GM12891 (cell line): ENCODE measurements around the gene CASP7.

Experiments
- PAX5 ChIP-seq: IDR thresholded peaks from 2 replicates; pipeline ENCODE4 v1.6.1; 2011; ENCODE audit warnings: low read length, moderate library complexity, mild to moderate bottlenecking; ENCODE audit not compliant: insufficient read depth, severe bottlenecking
- POLR2A ChIP-seq: IDR thresholded peaks from 2 replicates; pipeline ENCODE4 v1.6.1; 2011; ENCODE audit warnings: low read depth, low read length, control low read depth
- POLR2AphosphoS5 ChIP-seq: IDR thresholded peaks from 2 replicates; pipeline ENCODE4 v1.6.1; 2011; ENCODE audit warnings: low read depth, low read length, control low read depth
- POU2F2 ChIP-seq: IDR thresholded peaks from 2 replicates; pipeline ENCODE4 v1.6.1; 2011; ENCODE audit warnings: low read depth, mild to moderate bottlenecking, control low read depth, low read length, moderate library complexity
- SPI1 ChIP-seq: IDR thresholded peaks from 2 replicates; pipeline ENCODE4 v1.6.1; 2011; ENCODE audit warnings: low read depth, low read length, control low read depth
- TAF1 ChIP-seq: IDR thresholded peaks from 2 replicates; pipeline ENCODE4 v1.6.1; 2011; ENCODE audit warnings: low read depth, low read length, control low read depth

- TF ChIP-seq POLR2AphosphoS5 (no peak), POLR2A (no peak), PAX5 (no peak), TAF1 (no peak), POU2F2 (no peak), SPI1 (no peak)
Measured at GRCh38 chr10:113753020-113753692, 73.4 kb downstream of the CASP7 start.
